Natural killer cell (primary cell): ENCODE results near the gene MAN1C1. TPM values are rescaled to one million over a fixed set of nuclear protein-coding genes. Genes with fewer than 3 reads are reported as not detected.

ENCODE experiments used
- ATAC-seq, 3 donors: fragments of 150-1000 bp in 2 of 3; fragments of 200-7000 bp in 1 of 3; cut with Tn5 transposase; 1 replicate in 1 of 3; 2 replicates in 2 of 3; pipeline ENCODE4 v1.10.0; 2021; ENCODE audit warnings: mild to moderate bottlenecking in 2 of 3, moderate library complexity in 2 of 3
- DNase-seq, 2 donors: peaks; one replicate each; pipeline versions ENCODE4 v3.0.0 to v3.0.0-alpha.2; 2013 to 2021; ENCODE audit warnings: mixed read lengths in 1 of 2
- H3K27ac ChIP-seq: one replicate; pipeline ENCODE4 v1.5.1; 2013; ENCODE audit warnings: mild to moderate bottlenecking, low read length
- H3K27me3 ChIP-seq: one replicate; pipeline ENCODE4 v1.6.1; 2013; ENCODE audit warnings: low read length; ENCODE audit not compliant: control insufficient read depth, insufficient read depth
- H3K36me3 ChIP-seq: one replicate; pipeline ENCODE4 v1.6.1; 2013; ENCODE audit warnings: low read length; ENCODE audit not compliant: control insufficient read depth, insufficient read depth
- H3K4me1 ChIP-seq: one replicate; pipeline ENCODE4 v1.6.1; 2013; ENCODE audit warnings: low read length; ENCODE audit not compliant: control insufficient read depth, insufficient read depth
- H3K4me3 ChIP-seq: one replicate; pipeline ENCODE4 v1.5.1; 2013; ENCODE audit warnings: low read length
- H3K9me3 ChIP-seq: one replicate; pipeline ENCODE4 v1.6.1; 2013; ENCODE audit warnings: low read length; ENCODE audit not compliant: control insufficient read depth, insufficient read depth
- H3K27ac Mint-ChIP-seq, 2 donors: one replicate each; pipeline ENCODE4 v1.8.0; 2022; ENCODE audit warnings: mild to moderate bottlenecking in 2 of 2, mixed read lengths in 2 of 2, moderate library complexity in 1 of 2
- H3K27me3 Mint-ChIP-seq, 2 donors: one replicate each; pipeline ENCODE4 v1.8.0; 2022; ENCODE audit warnings: low read depth in 2 of 2, mixed read lengths in 2 of 2
- H3K36me3 Mint-ChIP-seq: one replicate; pipeline ENCODE4 v1.8.0; 2022; ENCODE audit warnings: mixed read lengths
- H3K4me1 Mint-ChIP-seq, 2 donors: one replicate each; pipeline ENCODE4 v1.8.0; 2022; ENCODE audit warnings: mixed read lengths in 2 of 2
- H3K4me3 Mint-ChIP-seq: one replicate; pipeline ENCODE4 v1.8.0; 2022; ENCODE audit warnings: mild to moderate bottlenecking, moderate library complexity, mixed read lengths
- H3K9me3 Mint-ChIP-seq, 2 donors: one replicate each; pipeline ENCODE4 v1.8.0; 2022; ENCODE audit warnings: mixed read lengths in 2 of 2
- WGBS: methylation state at CpG from one replicate; pipeline ENCODE4 v1.1.7; 2013; ENCODE audit warnings: missing lambda C conversion rate; ENCODE audit not compliant: insufficient coverage; 5-methylcytosine and 5-hydroxymethylcytosine counted together
- intact Hi-C: fragments of 100-400 bp; cut with micrococcal nuclease; formaldehyde crosslinking; loops from one replicate; pipeline ENCODE4 v1.14.2; 2022
- total RNA-seq, 4 donors: library from RNA; stranded (reverse); fragments of 120-200 nt in 1 of 4; gene quantifications; one replicate each; pipeline versions ENCODE4 v1.2.3 to v1.2.4, GENCODE V29; 2013 to 2022
- TF ChIP-seq, protein P1 (sequence below): fragments of 200-600 bp; IDR thresholded peaks from one replicate; pipeline ENCODE4 v1.8.0; 2022; ENCODE audit warnings: antibody characterized with exemption

MAN1C1 gene
- total RNA-seq, 3 donors from 2014 or later (not counting 1 experiment from before 2014, with no cell fraction given), result 3.6 to 7.5 (median 7.1) TPM

DNA sequence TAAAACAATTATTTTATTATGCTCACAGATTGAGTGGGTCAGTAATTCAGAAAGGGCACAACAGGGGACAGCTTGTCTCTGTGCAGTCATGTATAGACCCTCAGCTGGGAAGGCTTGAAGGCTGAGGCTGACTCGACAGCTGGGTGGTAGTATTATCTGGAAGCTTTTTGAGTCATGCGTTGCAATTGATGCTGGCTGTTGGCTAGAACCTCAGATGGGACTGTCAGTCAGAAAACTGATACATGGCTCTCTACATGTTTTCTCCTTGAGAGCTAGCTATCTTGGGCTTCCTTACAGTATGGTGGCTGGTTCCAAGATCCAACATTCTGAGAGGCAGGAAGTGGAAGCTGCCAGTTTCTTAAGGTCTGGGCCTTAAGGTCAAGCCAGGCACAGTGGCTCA lies 121.9 kb downstream of the MAN1C1 start:
- Mint-ChIP-seq H3K27ac (no peak overlapping the region), H3K4me3 (no peak overlapping the region), H3K4me1 (no peaks in the 10 kb centered on the region), H3K9me3 (no peaks in the 10 kb centered on the region), H3K36me3 (no peaks in the 10 kb centered on the region), H3K27me3 (peaks cover 13 to 30% of the 10 kb centered on the region in 2 donors)
- TF ChIP-seq, protein P1, sequence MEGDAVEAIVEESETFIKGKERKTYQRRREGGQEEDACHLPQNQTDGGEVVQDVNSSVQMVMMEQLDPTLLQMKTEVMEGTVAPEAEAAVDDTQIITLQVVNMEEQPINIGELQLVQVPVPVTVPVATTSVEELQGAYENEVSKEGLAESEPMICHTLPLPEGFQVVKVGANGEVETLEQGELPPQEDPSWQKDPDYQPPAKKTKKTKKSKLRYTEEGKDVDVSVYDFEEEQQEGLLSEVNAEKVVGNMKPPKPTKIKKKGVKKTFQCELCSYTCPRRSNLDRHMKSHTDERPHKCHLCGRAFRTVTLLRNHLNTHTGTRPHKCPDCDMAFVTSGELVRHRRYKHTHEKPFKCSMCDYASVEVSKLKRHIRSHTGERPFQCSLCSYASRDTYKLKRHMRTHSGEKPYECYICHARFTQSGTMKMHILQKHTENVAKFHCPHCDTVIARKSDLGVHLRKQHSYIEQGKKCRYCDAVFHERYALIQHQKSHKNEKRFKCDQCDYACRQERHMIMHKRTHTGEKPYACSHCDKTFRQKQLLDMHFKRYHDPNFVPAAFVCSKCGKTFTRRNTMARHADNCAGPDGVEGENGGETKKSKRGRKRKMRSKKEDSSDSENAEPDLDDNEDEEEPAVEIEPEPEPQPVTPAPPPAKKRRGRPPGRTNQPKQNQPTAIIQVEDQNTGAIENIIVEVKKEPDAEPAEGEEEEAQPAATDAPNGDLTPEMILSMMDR, result no peak
- no peaks in the 10 kb centered on the region for H3K36me3 ChIP-seq
- DNase-seq (no peak), ATAC-seq (no peak)
- no peak overlapping the region for H3K27ac ChIP-seq
- intact Hi-C loops, result no loop called here
- no peaks in the 10 kb centered on the region for H3K9me3 ChIP-seq
- H3K27me3 ChIP-seq, result peaks cover 4% of the 10 kb centered on the region
- no peak overlapping the region for H3K4me3 ChIP-seq
- WGBS, result 93% methylated on average over 2 of the region's 2 CpGs
- H3K4me1 ChIP-seq, result no peaks in the 10 kb centered on the region

DNA sequence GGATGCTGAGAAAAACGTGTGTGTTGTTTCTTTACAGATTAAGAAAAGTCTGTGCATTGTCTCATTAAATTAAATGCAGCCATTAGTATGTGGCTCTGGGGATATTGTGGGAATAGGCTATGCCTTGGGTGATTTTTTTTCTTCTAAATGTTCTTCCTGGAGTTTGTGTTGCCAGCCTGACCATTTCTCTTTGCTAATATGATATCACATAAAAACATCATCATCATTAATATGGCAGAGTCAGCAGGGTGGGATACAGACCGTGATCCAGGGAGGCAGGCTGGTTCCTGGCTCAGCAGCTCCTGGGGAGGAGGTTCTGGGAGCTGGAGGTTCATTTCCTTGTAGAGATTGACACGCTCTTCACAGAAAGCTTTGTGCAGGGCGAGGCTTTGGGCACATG lies 122.8 kb downstream of the MAN1C1 start:
- no peaks in the 10 kb centered on the region for H3K36me3 ChIP-seq
- DNase-seq (no peak), ATAC-seq (no peak)
- H3K27ac Mint-ChIP-seq, result no peak overlapping the region
- H3K27ac ChIP-seq, result no peak overlapping the region
- TF ChIP-seq, protein P1, result no peak
- WGBS, result 74% methylated on average over 4 of the region's 4 CpGs
- H3K4me1 ChIP-seq, result no peaks in the 10 kb centered on the region
- peaks cover 4% of the 10 kb centered on the region for H3K27me3 ChIP-seq
- no peaks in the 10 kb centered on the region for H3K9me3 Mint-ChIP-seq
- no peaks in the 10 kb centered on the region for H3K36me3 Mint-ChIP-seq
- H3K9me3 ChIP-seq, result no peaks in the 10 kb centered on the region
- intact Hi-C loops, result no loop called here
- H3K27me3 Mint-ChIP-seq, result peaks cover 12 to 28% of the 10 kb centered on the region in 2 donors
- H3K4me3 Mint-ChIP-seq, result no peak overlapping the region
- no peak overlapping the region for H3K4me3 ChIP-seq
- H3K4me1 Mint-ChIP-seq, result no peaks in the 10 kb centered on the region

DNA sequence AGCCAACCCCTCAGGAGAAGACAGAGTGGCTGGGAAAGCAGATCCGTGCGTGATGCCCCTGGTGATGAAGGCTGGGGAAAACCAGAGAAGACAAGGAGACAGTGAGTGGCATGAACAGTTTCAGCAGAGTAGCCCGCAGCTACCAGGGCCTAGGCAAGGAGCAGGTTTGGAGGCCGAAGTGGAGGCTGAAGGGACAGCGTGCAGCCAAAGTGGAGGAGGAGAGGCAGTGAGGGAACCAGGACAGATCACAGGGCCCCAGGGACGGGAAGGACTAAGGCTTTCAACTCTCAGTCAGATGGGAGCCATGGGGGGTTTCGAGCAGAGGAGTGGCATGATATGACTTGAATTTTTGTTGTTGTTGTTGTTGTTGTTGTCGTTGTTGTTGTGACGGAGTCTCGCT lies 123.5 kb downstream of the MAN1C1 start:
- TF ChIP-seq, protein P1, result no peak
- H3K4me3 Mint-ChIP-seq, result no peak overlapping the region
- no peaks in the 10 kb centered on the region for H3K36me3 Mint-ChIP-seq
- Histone ChIP-seq H3K4me1 (no peaks in the 10 kb centered on the region), H3K27me3 (peaks cover 3% of the 10 kb centered on the region), H3K27ac (no peak overlapping the region), H3K4me3 (no peak overlapping the region), H3K9me3 (no peaks in the 10 kb centered on the region), H3K36me3 (no peaks in the 10 kb centered on the region)
- intact Hi-C loops, result no loop called here
- 93% methylated on average over 10 of the region's 10 CpGs for WGBS
- H3K4me1 Mint-ChIP-seq, result no peaks in the 10 kb centered on the region
- no peak for DNase-seq
- H3K27me3 Mint-ChIP-seq, result peaks cover 8 to 21% of the 10 kb centered on the region in 2 donors
- H3K27ac Mint-ChIP-seq, result no peak overlapping the region
- no peak for ATAC-seq
- no peaks in the 10 kb centered on the region for H3K9me3 Mint-ChIP-seq

DNA sequence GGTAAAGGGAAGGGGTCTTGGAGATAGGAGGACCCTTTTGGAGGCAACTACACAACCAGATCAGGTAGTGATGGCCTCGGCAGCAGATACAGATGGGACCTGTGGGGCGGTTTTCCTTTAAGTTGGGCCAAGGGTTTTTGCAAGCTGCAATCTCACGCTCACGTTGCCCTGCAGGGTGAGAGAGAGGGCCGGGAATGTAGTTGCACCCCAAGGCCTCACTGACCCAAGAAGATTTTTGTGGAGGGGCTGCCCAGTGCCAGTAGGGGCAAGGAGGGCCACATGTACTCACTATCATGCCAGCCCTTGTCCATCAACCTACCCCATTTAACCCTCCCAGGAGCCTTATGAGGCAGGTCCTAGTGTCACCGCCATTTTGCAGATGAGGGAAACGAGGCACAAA lies 125.7 kb downstream of the MAN1C1 start:
- H3K4me1 Mint-ChIP-seq, result no peaks in the 10 kb centered on the region
- no peak overlapping the region for H3K27ac Mint-ChIP-seq

More for the DNA sequence above, 125.7 kb downstream of the MAN1C1 start:
- 86% methylated on average over 7 of the region's 7 CpGs for whole genome bisulfite sequencing
- Histone ChIP-seq H3K27ac (no peak overlapping the region), H3K9me3 (no peaks in the 10 kb centered on the region), H3K36me3 (no peaks in the 10 kb centered on the region), H3K4me3 (no peak overlapping the region), H3K27me3 (no peaks in the 10 kb centered on the region), H3K4me1 (no peaks in the 10 kb centered on the region)
- H3K27me3 Mint-ChIP-seq, result peaks cover 5 to 8% of the 10 kb centered on the region in 2 donors
- DNase-seq (no peak), ATAC-seq (no peak)
- no peaks in the 10 kb centered on the region for H3K9me3 Mint-ChIP-seq
- no peaks in the 10 kb centered on the region for H3K36me3 Mint-ChIP-seq
- no peak overlapping the region for H3K4me3 Mint-ChIP-seq
- intact Hi-C loops, result no loop called here
- TF ChIP-seq, protein P1, result no peak
